HG02642 (cell line): Measurements from ENCODE around the gene GAS7.
A peak's percentile ranks its signal among the peaks of the same experiment; 100 is the strongest.

Experiments used
- ATAC-seq: cut with Tn5 transposase; IDR thresholded peaks from one replicate; pipeline ENCODE4 v1.9.1; 2021; ENCODE audit warnings: mild to moderate bottlenecking; ENCODE audit not compliant: unreplicated experiment, poor library complexity

GAS7 gene

DNA sequence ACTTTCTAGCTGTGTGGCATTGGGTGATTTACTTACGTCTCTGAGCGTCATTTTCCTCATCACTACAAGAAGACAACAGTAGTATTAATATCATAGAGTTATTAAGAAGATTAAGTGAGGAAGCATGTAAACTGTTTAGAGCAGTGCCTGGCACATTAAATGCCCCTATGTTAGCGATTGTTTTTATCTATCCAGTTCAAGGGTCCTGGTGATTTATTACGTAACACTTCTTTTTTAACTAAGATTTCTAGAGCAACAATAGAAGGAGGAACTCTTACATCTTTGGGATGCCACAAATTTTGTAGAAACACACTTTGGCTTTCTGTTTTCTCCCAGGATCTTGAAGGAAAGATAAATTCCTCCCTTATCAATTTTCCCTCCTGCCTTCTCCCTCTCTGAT lies 3.3 kb upstream of the GAS7 start:
- ATAC-seq = no peak

GRCh38 chr17:10200645-10201044 lies 2.2 kb upstream of the GAS7 start:
- ATAC-seq = no peak

GRCh38 chr17:10200016-10200415 lies 1.6 kb upstream of the GAS7 start:
- ATAC-seq = no peak

DNA sequence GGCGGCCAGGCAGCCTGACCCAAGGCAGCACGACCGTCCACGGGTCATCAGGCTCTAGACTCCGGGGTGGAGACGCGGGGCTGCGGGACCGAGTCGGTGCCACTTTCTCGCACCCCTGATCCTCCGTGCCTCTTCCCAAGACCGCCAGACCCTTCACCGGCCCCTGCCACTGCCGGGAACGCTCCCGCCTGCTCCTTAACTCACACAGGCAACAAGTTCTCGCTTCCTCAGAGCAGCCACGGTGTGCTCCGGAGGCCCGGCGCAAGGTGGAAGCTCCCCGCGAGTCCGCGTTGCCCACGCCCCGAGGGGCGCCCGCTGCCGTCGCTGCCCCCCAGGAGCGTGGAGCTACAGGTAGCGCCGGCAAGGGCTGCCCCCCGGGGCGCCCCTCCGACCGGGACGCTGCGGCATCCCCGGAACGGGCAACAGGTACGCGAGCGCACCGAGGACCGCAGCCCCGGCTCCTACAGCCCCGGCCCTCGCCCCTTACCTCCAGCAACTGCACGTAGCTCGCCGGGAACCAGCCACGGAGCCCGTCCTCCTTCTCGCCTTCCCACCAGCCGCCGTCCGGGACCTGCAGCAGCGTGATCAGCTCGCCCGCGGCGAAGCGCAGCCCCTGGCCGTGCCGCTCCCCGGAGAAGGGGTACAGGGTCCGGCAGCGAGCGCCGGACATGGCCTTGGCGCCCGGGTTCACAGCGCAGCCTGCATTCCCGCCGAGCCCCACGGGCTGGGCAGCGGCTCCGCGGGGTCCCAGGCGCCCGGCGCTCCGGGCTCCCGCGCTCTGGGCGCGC lies 491 bp downstream of the GAS7 start:
- peak; percentile 32 for ATAC-seq

GRCh38 chr17:10197362-10197720 lies 1.1 kb downstream of the GAS7 start:
- no peak for ATAC-seq

- ATAC-seq = no peak
Observed at GRCh38 chr17:10196941-10197340, 1.5 kb downstream of the GAS7 start.

DNA sequence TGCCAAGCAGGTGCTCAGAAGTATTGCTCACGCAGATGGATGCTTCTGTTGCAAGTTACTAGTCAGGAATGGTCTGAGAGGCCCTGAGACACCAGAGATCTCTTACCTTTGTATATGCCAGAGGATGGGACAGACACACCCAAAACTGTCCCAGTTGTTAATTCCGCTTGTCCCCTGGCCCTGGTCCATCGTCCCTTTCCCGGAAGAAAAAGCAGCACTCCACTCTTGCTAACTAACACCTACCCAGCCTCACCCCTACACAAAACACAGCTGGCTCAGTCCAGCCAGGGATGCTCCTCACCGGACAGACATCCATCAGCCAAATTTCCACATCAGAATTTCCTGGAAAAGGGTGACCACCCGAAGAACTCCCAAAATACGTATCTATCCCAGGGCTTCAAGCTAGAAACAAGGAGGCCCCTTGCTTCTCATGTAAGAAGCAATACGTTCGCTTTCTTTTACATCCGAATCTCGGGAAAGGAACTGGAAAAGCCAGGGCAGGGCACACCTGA lies 2.0 kb downstream of the GAS7 start:
- ATAC-seq = no peak

GRCh38 chr17:10195090-10195805 lies 3.2 kb downstream of the GAS7 start:
- no peak for ATAC-seq

GRCh38 chr17:10193632-10194031 lies 4.8 kb downstream of the GAS7 start:
- ATAC-seq = no peak

- ATAC-seq = no peak
Observed at GRCh38 chr17:10192972-10193371, 5.4 kb downstream of the GAS7 start.

DNA sequence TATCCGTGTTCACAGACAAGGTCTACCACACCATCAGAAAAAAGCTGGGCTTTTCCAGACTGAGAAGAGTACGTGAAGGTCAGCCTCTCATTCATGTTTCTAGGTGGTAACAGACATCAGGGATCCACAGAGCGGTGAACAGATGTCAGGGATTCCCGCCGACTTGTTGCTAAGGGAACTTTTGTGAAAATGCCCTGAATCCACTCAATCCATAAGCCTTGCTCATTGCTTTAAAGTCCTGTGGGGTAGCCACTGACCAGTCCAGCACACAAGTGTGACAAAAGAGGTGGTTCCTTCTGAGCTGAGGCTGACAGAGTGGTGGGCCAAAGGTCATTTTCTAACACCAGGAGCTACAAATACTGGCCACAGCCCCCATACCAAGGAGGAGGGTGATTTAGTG lies 5.9 kb downstream of the GAS7 start:
- no peak for ATAC-seq

GRCh38 chr17:10187456-10187855 lies 10.9 kb downstream of the GAS7 start:
- no peak for ATAC-seq

DNA sequence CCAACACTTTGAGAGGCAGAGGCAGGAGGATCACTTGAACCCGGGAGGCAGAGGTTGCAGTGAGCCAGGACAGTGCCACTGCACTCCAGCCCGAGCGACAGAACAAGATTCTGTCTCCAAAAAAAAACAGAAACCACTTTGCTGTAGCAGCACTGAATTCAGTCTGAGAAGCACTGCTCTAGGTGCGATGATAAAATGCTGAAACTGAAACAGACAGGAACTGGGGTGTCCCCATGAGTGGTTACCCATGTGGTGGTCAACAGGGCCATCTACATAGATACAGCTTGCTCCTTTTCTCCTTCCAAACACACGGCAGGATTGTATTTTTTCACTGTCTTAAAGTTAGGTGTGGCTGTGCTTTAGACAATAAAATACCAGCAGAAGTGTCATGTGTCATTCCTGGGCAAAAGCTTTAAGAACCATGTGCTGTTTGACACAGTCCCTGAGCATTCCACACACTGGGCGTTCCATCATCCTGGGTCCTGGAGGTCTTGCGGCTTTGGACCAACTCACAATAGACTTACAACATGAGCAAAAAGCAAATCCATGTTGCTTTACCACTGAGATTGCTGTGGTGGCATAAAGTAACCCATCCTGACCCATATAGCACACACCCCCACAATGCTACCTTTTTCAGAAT lies 11.5 kb downstream of the GAS7 start:
- ATAC-seq = no peak

- no peak for ATAC-seq
Observed at GRCh38 chr17:10183931-10184930, 14.2 kb downstream of the GAS7 start.

GRCh38 chr17:10182785-10183184 lies 15.6 kb downstream of the GAS7 start:
- ATAC-seq = no peak

DNA sequence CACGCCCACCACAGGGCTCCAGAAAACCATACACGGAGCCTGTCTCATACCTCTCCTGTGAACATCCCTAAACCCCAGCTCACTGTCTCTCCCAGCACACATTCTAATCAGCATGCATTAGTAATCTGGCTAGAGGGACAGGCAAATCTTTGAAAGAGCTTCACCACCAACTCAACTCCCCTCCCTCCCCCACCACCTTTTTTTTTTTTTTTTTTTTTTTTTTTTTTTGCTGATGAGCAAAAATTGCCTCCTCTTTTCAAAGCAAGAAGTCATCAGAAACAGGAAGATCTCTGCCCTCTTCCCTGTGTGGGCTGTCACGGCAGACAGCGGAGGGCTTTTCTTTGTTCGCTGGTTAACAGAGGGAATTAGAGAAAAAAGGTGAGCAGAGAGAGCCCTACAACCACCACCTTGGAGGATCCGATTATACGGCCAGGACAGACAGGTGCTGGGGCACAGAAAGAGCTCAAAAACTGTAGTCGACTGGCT lies 19.9 kb downstream of the GAS7 start:
- ATAC-seq = no peak

DNA sequence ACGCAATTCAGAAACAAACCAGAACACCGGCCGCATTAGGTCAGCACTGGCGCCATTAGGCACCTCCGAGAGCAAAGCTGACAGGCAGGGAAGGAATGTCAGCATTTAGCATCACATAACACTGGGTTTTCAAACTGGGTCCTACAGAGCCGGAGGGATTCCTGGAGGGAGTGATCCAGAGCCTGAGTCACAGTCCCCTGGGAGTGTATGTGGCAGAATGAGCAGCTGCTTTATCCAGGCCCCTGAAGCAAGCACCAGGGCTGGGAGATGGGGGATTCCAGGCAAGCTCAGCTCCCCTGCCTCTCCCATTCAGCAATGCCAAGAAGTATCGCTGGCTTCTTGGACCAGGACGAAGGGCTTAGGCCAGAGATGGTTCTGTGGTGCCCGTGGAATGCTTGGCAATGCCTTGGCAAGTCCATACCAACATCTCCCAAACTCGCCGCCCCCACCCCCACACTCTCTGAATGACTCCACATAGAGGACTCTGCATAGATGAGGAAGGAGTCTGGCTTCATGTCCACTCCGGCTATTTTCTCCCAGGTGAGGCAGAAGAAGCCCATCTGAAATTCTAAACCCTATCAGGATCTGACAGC lies 20.4 kb downstream of the GAS7 start:
- ATAC-seq = no peak

DNA sequence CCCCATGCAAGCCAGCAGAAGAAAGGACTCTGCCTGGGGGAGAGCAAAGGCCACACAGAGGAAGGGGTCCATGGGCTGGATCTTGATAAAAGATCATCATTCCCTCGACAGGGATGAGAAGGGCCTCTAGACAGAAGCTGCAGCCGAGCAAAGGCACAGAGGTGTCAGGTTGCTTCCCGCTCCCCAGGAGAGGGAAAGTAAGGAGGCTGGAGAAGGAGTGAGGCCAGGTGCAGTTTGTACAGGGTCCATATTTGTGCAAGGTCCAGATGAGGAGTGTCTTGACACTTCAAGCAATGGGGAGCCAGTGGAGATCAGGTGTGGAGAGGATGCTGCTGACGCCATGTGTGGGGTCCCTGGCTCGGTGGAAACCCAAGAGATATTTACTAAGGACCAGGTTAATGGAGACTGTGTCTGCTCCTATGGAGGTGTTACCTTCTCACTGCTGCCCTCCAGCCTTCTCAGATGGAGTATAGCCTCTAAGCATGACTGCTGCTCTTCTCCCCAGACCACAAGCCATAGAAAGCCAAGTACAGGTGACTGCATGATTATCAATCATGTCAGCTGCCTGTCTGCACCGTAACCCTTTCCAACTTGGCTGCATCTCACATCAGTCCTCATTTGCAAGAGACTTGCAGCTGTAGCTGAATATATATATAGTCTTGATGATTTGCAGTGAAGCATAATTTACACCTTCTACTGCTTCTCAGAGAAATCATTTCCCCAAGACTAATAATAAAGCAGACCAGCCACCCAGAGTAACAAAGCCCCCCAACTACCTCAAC lies 21.1 kb downstream of the GAS7 start:
- no peak for ATAC-seq

GRCh38 chr17:10173913-10174312 lies 24.5 kb downstream of the GAS7 start:
- no peak for ATAC-seq
